Inferior parietal cortex (tissue), 1 donor: ENCODE results near the gene CLEC18A.
A peak's percentile ranks its signal among the peaks of the same experiment; 100 is the strongest.
"Not testable (repeated sequence)": the region's sequence is repeated elsewhere in the genome, so short reads cannot be mapped to it uniquely, and the experiment has no call there.

ENCODE experiments used
- DNase-seq: peaks from one replicate; pipeline ENCODE4 v3.0.0-alpha.2; 2016; ENCODE audit errors: extremely low spot score

CLEC18A gene

DNA sequence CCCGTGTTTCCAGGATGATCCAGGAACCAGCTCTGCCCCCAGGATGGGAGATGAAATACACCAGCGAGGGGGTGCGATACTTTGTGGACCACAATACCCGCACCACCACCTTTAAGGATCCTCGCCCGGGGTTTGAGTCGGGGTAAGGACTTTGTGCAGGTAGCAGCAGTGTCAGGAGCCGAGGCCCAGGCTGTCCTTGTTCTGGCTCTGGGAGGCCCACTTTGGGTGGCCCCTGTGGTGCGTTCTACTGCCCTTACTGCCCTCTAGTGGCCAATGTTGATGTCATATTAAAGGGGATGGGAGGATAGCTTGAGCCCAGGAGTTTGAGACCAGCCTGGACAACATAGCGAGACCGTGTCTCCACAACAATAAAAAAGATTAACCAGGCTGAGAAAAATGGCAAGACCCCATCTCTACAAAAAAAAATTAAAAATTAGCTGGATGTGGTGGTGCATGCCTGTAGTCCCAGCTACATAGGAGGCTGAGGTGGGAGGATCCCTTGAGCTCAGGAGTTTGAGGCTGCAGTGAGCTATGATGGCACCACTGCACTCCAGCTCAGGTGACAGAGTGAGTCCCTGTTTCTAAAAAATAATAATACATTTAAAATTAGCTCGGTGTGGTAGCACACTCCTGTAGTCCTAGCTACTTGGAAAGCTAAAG lies 20.9 kb upstream of the CLEC18A start:
- DNase-seq, result peak; percentile 72

DNA sequence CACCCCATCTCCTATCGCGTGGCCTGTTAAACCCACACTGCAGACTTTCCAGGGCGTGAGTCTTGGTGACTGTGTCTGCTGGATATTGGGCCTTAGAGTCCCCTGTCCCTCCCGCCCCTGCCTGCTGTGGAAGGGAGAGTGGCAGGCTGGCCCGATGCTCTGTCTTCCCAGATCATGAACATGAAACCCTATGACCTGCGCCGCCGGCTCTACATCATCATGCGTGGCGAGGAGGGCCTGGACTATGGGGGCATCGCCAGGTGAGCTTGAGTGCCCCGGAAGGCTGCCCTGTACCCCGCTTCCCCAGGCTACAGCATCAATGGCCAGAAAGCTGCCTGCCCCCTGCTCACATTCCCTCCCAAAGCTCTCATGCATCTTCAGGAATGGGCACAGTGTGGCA lies 19.5 kb upstream of the CLEC18A start:
- DNase-seq, result no peak

DNA sequence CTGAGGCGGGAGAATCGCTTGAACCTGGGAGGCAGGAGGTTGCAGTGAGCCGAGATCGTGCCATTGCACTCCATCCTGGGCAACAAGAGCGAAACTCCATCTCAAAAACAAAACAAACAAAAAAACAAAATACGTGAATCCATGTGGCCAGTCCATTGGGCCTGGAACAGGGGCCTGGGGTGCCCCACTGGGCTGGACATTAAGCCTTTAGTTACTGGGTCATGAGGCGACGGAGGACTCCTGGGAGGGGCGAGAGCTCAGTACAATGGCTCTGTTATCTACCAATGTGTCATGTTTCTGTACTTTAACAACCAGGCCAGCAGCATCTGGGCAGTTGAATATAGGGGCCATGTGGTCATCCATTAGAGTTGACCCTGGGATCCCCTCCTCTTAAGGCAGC lies 18.9 kb upstream of the CLEC18A start:
- DNase-seq, result peak; percentile 48

DNA sequence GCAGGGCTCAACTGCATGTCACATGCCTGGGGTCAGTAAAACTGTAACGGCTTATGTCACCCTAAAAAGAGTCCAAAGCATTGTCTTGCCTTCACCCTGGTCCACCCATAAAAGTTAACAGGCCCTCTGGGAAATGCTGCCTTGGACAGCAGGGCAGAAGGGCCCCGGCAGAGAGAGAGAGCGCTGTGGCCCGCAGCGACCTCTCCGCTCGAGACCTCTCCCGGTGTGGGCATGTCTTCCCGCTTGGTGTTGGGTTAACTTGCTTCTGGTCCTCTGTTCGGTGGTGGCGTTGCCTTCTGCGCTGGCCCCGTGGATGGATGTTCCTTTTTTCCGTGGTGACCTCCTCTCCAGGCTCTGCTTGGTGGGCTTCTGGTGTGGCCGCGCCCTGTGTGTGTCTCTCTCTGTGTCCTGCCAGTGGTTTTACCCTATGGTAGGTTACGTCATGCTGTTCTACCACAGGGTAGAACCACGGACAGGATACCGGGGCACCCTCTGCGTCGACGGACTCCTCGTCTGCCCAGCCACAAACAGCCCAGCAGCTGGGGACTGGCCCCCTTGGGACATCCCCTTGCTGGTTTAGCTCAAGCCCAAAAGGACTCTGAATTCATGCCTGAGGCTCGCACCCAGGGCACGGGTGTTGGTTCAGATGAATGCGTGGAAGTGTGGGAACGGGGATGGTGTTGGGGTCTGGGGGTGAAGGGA lies 18.3 kb upstream of the CLEC18A start:
- no peak for DNase-seq

DNA sequence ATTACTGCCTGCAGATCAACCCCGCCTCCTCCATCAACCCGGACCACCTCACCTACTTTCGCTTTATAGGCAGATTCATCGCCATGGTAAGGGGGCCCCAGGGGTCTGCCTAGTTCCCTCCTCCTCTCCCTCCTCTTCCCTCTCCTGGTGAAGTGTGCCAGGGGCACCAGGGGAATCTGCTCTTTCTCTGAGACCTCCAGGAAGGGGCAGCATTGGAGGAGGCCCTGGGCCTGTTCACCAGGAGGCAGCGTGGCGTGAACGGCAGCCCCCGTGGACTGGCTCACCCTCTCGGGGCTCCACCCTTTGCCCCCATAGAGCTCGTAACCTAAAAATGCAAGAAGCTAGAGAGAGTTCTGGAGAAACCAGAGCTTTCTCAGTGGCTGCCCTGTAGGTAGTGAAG lies 17.1 kb upstream of the CLEC18A start:
- DNase-seq, result no peak

DNA sequence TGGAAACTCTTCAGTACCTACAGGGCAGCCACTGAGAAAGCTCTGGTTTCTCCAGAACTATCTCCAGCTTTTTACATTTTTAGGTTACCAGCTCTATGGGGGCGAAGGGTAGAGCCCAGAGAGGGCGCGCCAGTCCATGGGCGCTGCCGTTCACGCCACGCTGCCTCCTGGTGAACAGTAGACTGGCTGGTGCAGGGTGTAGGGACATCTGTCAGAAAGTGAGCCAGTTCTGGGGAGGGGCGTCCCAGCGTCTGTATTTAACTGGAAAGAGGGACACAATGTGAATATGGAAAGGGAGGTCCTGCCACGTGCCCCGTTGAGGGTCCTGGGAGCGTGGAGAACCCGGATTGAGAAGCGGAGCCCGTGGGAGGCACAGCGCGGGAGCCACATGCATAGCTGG lies 16.4 kb upstream of the CLEC18A start:
- DNase-seq, result no peak

DNA sequence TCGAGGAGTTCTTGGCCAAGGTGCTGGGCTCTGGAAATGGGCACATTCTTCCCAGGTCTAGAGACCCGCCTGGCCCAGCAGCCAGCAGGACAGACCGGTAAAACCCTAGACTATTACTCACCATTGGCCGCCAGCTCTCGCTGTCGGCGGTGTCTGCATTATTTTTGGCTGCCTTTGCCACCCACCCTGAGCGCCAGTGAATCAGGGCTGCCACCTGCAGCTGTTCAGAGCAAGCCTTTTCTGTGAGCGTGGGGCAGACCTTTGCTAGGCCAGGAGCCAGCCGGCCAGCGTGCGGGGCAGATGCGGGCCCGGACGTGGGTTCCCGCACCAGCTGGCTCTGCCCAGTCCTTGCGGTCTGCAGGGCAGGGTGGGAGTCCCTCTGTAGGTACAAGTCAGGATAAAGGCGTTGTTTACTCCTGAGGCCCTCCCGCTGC lies 15.8 kb upstream of the CLEC18A start:
- DNase-seq, result no peak

DNA sequence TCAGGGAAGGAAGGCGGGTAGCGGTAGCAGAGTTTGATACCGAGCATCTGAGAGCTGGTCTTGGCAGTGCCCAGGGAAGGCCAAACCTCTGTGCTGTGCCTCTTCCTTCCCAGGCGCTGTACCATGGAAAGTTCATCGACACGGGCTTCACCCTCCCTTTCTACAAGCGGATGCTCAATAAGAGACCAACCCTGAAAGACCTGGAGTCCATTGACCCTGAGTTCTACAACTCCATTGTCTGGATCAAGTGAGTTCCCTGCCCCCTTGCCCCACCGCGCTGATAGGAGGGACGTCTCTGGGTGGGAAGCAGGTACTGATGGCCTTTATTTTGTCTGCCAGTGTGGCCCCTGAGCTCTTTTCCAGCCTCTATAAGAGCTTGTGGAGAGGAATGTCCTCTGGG lies 15.4 kb upstream of the CLEC18A start:
- DNase-seq, result no peak

DNA sequence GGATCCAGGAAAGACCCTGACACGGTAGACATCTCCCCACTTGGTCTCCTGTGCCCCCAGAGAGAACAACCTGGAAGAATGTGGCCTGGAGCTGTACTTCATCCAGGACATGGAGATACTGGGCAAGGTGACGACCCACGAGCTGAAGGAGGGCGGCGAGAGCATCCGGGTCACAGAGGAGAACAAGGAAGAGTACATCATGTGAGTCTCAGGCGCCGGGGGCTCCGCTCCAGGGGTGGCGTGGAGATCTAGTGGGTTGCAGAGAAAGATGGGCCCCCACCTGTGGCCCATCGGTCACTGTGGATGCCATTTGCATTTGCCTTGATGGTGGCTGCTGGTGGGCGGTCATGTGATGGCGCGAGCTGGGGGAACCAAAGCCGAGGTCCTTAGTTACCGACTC lies 14.9 kb upstream of the CLEC18A start:
- DNase-seq, result no peak

DNA sequence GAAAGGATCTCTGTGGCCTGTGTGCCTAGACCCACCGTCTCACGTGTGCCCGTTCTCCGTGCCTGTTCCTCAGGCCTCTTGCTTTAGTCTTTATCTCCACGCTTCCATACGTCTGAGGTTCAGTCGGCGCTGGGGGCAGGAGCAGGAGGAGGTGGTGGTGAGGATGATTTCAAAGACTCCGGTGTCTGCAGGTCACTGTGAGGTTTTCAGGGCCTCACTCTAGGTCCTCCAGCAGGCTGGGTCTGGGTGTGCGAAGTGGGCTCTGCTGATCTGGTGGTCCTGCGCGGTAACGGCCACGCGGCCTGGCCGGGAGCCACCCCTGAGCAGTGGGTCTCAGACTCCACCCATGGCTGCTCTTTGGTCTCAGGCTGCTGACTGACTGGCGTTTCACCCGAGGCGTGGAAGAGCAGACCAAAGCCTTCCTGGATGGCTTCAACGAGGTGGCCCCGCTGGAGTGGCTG lies 14.4 kb upstream of the CLEC18A start:
- DNase-seq, result no peak

DNA sequence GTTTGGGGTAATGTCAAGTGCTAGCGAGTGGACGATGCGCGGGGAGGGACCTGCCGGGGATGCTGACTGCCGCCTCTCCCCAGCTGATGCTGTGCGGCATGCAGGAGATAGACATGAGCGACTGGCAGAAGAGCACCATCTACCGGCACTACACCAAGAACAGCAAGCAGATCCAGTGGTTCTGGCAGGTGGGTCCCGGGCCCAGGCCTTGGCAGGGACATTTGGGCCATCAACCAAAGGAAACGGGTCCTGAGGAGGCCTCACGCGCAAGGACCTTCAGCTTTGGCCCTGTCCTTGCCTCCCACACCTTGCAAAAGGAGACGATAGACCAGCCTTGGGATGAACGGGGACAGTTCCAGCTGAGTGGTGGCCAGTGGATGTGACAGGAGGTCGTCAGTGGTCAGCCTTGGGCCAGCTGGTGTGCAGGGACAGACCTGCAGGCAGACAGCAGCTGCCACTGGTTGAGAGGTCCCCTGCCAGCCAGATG lies 13.6 kb upstream of the CLEC18A start:
- DNase-seq, result peak; percentile 59

DNA sequence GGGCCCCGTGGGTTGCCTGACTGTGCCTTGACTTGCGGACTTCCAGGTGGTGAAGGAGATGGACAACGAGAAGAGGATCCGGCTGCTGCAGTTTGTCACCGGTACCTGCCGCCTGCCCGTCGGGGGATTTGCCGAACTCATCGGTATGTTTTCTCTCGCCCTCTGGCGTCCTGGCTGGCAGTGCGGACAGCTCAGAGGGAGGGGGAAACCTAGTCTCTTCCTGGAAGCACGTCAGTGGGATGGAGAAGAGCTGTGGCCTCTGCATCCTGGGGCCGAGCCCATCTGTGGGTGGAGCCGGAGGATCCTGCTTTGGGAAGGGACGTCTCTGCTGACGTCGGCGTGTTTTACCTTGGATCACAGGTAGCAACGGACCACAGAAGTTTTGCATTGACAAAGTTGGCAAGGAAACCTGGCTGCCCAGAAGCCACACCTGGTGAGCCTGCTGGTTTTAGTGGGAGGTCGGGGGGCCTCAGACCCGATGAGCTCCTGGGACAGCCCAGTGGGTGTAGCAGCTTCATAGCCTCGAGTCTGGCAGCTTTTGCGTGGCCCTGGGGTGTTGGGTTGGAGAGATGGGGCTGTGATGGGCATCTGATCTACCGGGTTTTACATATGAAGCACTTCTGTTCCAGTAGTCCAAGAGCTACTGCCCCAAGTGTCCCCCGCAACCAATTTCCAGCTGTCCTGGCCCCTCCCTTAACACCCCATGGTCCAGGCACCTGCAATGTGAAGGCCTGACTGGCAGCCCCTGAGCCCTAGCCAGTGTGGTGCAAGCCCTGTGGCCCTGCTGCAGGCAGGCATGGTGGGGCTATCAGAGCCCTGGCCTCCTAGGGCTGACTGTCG lies 11.9 kb upstream of the CLEC18A start:
- DNase-seq, result no peak

DNA sequence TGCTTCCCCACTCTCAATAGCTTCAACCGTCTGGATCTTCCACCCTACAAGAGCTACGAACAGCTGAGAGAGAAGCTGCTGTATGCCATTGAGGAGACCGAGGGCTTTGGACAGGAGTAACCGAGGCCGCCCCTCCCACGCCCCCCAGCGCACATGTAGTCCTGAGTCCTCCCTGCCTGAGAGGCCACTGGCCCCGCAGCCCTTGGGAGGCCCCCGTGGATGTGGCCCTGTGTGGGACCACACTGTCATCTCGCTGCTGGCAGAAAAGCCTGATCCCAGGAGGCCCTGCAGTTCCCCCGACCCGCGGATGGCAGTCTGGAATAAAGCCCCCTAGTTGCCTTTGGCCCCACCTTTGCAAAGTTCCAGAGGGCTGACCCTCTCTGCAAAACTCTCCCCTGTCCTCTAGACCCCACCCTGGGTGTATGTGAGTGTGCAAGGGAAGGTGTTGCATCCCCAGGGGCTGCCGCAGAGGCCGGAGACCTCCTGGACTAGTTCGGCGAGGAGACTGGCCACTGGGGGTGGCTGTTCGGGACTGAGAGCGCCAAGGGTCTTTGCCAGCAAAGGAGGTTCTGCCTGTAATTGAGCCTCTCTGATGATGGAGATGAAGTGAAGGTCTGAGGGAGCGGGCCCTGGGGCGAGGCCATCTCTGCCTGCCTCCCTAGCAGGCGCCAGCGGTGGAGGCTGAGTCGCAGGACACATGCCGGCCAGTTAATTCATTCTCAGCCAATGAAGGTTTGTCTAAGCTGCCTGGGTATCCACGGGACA lies 11.1 kb upstream of the CLEC18A start:
- DNase-seq, result no peak

DNA sequence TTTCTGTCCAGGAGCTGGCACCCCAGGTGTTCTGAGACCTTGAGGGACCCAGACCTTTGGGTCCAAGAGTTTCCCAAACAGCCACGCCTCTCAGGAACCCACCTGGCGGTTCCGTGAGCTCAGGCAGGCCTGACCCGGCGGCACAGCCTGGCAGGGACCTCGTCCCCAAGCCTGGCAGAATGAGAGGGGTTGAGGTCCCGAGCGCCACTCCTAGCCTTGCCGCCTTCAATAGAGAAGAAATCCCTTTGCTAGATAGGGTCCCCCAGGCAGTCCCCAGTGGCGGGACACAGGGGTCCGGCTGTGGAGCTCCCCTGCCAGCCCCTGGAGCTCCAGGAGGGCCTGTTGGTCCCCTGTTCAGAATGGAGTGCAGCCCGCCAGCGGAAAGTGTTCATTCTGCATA lies 10.5 kb upstream of the CLEC18A start:
- no peak for DNase-seq

DNA sequence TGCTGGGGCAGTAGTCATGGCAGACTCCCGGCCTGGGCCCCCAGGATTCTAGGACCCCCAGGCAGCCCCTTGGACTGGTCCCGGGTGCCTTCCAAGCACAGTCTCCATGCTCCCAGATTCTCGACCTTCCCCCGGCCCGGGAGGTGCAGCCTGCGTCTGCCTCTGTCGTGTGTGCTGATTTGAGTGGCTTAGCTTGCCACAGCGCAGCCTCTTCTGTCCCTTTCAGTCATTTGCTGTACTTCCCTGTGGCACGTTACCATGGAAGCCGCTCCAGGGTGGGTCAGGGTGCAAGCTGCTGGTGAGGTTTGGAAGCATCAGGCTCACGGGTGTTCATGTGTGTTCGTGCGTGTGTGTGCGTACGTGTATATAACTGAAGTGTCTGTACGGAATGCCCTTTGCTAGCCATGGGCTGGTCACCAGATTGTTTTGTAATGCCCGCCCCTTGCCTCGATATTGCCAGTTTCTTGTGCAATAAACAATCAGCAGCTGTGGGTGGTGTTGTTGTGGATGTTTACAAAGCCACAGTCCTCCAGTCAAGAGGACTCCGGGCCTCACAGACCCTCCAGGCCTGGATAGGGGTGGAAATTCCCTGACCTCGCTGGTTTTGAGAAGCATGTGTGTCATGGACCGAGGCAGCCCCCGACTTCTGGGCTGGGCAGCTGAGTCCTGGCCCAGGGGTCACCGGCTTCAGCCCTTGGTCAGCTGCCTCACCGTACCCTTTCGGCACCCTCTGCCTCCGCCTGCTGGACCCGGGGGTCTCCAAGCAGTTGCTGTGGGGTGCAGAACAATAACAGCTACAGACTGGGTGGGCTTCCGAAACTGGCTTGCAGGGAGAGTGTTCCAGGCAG lies 9.7 kb upstream of the CLEC18A start:
- no peak for DNase-seq

DNA sequence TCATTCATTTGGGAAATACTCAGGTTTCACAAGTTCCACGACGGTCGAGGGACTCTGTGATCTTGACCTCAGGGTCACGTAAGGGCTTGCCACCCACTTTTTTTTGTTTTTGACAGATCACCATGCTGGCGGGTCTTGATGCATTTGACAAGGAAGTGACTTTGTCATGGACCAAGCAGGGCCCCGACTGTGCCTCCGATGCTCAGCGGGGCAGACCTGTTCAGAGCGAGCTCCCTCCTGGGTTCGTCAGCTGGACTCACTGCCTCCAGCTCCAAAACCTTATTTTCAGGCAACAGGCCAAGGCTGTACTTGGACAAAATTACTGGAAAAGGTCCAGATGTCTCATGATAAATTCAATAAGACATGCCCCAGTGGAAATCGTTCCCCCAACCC lies 9.0 kb upstream of the CLEC18A start:
- no peak for DNase-seq

DNA sequence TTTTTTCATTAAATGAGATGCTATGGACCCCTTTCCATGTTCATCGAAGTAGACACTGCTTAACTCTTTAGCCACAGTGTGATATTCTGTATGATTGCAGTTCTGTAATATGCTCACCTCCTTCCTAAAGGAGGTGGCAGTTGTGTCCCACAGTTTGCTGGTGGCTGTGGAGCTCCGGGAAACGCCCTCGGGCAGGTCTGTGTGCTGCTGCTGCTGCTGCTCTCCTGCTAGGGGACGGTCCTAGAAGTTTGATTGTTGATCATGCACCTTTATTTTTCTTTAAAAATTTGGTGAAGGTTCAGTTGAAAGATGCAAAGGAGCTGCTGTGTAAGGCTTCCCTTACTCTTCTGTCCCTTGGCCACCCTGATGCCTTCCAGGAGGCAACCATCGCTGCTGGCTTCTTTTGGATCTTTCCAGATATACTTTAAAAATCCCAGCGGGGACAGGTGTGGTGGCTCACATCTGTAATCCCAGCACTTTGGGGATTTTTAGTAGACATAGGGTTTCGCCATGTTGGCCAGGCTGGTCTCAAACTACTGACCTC lies 8.4 kb upstream of the CLEC18A start:
- DNase-seq, result no peak

DNA sequence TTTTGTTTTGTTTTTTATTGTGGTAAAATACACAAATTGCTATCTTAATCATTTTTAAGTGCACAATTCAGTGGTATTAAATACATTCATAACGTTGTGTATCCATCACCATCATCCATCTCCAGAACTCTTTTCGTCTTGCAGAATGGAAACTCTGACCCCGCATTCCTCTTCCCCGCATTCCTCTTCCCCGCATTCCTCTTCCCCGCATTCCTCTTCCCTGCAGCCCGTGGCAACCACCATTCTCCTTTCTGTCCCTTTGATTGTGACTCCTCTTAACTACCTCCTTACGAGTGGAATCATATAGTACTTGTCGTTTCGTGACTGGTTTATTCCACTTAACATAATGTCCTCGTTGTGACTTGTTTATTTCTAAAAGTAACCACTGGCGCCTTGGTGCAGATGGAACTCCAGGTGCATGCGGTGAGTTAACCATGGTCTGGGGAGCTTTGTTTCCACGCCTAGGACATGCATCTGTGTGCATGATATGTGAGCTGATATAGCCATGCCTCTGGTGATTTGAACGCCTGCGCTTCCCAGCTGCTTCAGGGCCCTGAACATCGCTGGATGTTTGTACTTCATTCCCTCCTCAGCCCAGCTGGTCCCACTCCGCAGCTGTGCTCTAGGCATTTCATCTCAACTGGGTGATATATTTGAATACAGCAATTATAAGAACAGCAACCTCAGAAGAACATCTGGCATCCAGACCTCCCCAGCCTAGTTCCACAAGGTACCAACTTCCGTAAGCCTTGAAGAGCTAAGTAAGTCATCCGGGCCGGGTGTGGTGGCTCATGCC lies 7.7 kb upstream of the CLEC18A start:
- not testable (repeated sequence) for DNase-seq

DNA sequence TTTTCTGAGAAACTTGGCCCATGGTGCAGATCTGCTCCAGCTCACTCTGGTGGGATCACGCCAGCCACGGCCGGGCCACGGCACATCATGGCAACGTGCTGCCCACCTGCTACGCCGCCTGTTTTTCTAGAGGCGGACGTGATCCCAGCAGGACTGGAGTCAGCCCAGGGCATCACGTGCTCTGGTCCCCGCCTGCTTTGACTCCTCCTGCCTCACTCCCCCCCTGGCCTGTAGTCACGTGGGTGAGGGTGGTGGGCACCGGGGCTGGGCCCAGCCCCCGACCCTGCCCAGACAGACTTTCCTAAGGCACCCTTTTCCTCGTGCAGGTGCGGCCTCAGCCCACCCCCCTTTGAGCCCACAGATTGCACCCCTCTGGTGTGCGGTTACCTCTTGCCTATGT lies 723 bp upstream of the CLEC18A start:
- DNase-seq, result not testable (repeated sequence)

DNA sequence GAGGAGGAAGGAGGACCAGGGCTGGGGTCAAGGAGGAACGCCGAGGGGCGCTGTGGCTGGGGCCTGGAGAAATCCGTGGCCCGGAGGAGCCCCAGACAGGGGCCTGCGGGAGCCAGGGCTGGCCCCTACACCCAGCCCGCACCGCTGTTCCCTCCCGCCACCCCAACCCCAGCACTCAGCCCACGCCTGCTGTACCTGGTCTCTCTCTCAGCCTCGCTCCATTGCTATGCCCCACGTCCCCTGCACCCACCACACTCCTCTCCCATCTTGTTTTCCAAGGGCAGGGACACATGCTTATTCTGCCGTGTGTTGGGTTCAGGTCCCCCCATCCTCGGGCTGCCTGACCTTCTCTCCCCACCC lies 518 bp downstream of the CLEC18A start:
- DNase-seq, result not testable (repeated sequence)
